MM.1S (cell line): ENCODE data around the gene NPY2R.

Experiments
- EZH2 ChIP-seq: fragments of 300-600 bp; sonication (generic); optimal IDR thresholded peaks from 2 replicates; pipeline ENCODE3; 2017; ENCODE audit warnings: low read depth, mild to moderate bottlenecking, antibody characterized with exemption, low read length, mixed read lengths
- EZH2phosphoT487 ChIP-seq: fragments of 300-600 bp; sonication (generic); IDR thresholded peaks from 2 replicates; pipeline ENCODE4 v1.6.1; 2018; ENCODE audit warnings: antibody characterized with exemption, low read length
- TF ChIP-seq, protein P1 (sequence below): fragments of 300-600 bp; sonication (generic); IDR thresholded peaks from 2 replicates; pipeline ENCODE4 v1.5.1; 2016; ENCODE audit warnings: antibody characterized with exemption, low read length, mixed read lengths

DNA sequence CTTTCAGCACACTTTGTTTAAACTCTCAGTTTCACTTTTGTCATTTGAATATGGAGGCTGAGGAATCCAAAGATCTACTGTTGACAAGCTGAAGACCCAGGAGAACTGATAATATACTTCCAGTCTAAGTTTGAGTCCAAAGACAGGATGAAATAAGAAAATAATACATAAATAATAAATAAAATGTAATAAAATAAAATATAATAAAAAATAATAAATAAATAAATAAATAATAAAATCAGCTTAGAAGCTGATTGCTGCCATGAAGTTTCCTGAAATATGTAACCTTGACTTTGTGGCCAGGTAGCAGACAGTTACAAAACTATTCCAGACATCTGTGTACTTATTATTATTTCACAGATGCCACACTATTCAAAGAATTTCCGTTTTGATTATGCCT lies 55.0 kb downstream of the NPY2R start:
- TF ChIP-seq, protein P1, sequence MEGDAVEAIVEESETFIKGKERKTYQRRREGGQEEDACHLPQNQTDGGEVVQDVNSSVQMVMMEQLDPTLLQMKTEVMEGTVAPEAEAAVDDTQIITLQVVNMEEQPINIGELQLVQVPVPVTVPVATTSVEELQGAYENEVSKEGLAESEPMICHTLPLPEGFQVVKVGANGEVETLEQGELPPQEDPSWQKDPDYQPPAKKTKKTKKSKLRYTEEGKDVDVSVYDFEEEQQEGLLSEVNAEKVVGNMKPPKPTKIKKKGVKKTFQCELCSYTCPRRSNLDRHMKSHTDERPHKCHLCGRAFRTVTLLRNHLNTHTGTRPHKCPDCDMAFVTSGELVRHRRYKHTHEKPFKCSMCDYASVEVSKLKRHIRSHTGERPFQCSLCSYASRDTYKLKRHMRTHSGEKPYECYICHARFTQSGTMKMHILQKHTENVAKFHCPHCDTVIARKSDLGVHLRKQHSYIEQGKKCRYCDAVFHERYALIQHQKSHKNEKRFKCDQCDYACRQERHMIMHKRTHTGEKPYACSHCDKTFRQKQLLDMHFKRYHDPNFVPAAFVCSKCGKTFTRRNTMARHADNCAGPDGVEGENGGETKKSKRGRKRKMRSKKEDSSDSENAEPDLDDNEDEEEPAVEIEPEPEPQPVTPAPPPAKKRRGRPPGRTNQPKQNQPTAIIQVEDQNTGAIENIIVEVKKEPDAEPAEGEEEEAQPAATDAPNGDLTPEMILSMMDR, result no peak
- TF ChIP-seq EZH2 (no peak), EZH2phosphoT487 (no peak)
